Activated CD4-positive, alpha-beta T cell treated with anti-CD3 and anti-CD28 coated beads, Interleukin-2, amount 50 U/mL, for 16 hours (primary cell): ENCODE measurements around the gene TGFB3.
"Not testable (repeated sequence)": the region's sequence is repeated elsewhere in the genome, so short reads cannot be mapped to it uniquely, and the experiment has no call there.

Source experiments
- DNase-seq: peaks from one replicate; pipeline ENCODE4 v3.0.0-alpha.2; 2020

TGFB3 gene

GRCh38 chr14:75944607-75945241 lies 37.1 kb downstream of the TGFB3 start:
- no peak for DNase-seq

- DNase-seq = no peak
Observed at GRCh38 chr14:75941030-75941429, 40.8 kb downstream of the TGFB3 start.

- no peak for DNase-seq
Observed at GRCh38 chr14:75939200-75939599, 42.6 kb downstream of the TGFB3 start.

- DNase-seq = no peak
Observed at GRCh38 chr14:75934998-75935628, 46.7 kb downstream of the TGFB3 start.

GRCh38 chr14:75933712-75934296 lies 48.0 kb downstream of the TGFB3 start:
- DNase-seq = no peak

- DNase-seq = no peak
Observed at GRCh38 chr14:75928690-75929181, 53.1 kb downstream of the TGFB3 start.

GRCh38 chr14:75927564-75928087 lies 54.2 kb downstream of the TGFB3 start:
- DNase-seq = no peak

GRCh38 chr14:75926431-75927115 lies 55.2 kb downstream of the TGFB3 start:
- DNase-seq = no peak

GRCh38 chr14:75925141-75925840 lies 56.5 kb downstream of the TGFB3 start:
- not testable (repeated sequence) for DNase-seq

- not testable (repeated sequence) for DNase-seq
Observed at GRCh38 chr14:75920421-75920820, 61.4 kb downstream of the TGFB3 start.

- DNase-seq = no peak
Observed at GRCh38 chr14:75917946-75918335, 63.9 kb downstream of the TGFB3 start.

GRCh38 chr14:75917322-75917945 lies 64.4 kb downstream of the TGFB3 start:
- no peak for DNase-seq

GRCh38 chr14:75915045-75915444 lies 66.8 kb downstream of the TGFB3 start:
- DNase-seq = no peak

- DNase-seq = no peak
Observed at GRCh38 chr14:75913183-75913582, 68.6 kb downstream of the TGFB3 start.

- no peak for DNase-seq
Observed at GRCh38 chr14:75911883-75912282, 69.9 kb downstream of the TGFB3 start.

- no peak for DNase-seq
Observed at GRCh38 chr14:75910048-75910447, 71.7 kb downstream of the TGFB3 start.

GRCh38 chr14:75909630-75910029 lies 72.2 kb downstream of the TGFB3 start:
- no peak for DNase-seq
